Tibial nerve (tissue), 4 donors: ENCODE results near the gene RALGAPB. TPM values are rescaled to one million over a fixed set of nuclear protein-coding genes. Genes with fewer than 3 reads are reported as not detected.
"Not testable (repeated sequence)": the region's sequence is repeated elsewhere in the genome, so short reads cannot be mapped to it uniquely, and the experiment has no call there.

ENCODE experiments used
- DNase-seq, 2 donors: peaks; one replicate each; pipeline ENCODE4 v3.0.0-alpha.2; 2019; ENCODE audit warnings: low spot score in 2 of 2
- H3K27ac ChIP-seq, 4 donors: fragments of 200-600 bp; sonication (generic) in 3 of 4; one replicate each; pipeline ENCODE4 v1.5.1; 2017 to 2019; ENCODE audit warnings: mild to moderate bottlenecking in 1 of 4
- H3K27me3 ChIP-seq, 2 donors: fragments of 200-600 bp; sonication (generic) in 1 of 2; one replicate each; pipeline versions ENCODE4 v1.5.1 to v1.6.0; 2017 to 2019
- H3K36me3 ChIP-seq, 3 donors: fragments of 200-600 bp; sonication (generic); one replicate each; pipeline ENCODE4 v1.5.1; 2018 to 2019
- H3K4me1 ChIP-seq, 4 donors: fragments of 200-600 bp; sonication (generic) in 3 of 4; one replicate each; pipeline ENCODE4 v1.5.1; 2017 to 2019
- H3K4me3 ChIP-seq, 4 donors: fragments of 200-600 bp; sonication (generic) in 3 of 4; one replicate each; pipeline ENCODE4 v1.5.1; 2017 to 2019; ENCODE audit warnings: mild to moderate bottlenecking in 1 of 4, moderate library complexity in 1 of 4
- H3K9me3 ChIP-seq, 4 donors: fragments of 200-600 bp; sonication (generic) in 3 of 4; one replicate each; pipeline ENCODE4 v1.5.1; 2017 to 2019
- EP300 ChIP-seq, 2 donors: sonication (generic); formaldehyde crosslinking; IDR thresholded peaks; one replicate each; pipeline ENCODE4 v1.6.1; 2017; ENCODE audit warnings: antibody characterized with exemption in 2 of 2, mild to moderate bottlenecking in 1 of 2
- POLR2A ChIP-seq, 2 donors: fragments of 450-650 bp; IDR thresholded peaks; one replicate each; pipeline ENCODE4 v1.6.1; 2017; ENCODE audit warnings: antibody characterized with exemption in 2 of 2, mild to moderate bottlenecking in 2 of 2, moderate library complexity in 2 of 2
- WGBS, 2 donors: methylation state at CpG; one replicate each; pipeline ENCODE4 v1.1.5; 2018; 5-methylcytosine and 5-hydroxymethylcytosine counted together
- total RNA-seq, 4 donors: library from RNA; depleted of rRNA; stranded (reverse); fragments of >200 nt; gene quantifications; one replicate each; pipeline ENCODE4 v1.1.0, GENCODE V29; 2016
- TF ChIP-seq, protein P1 (sequence below), 5 experiments: fragments of 200-600 bp in 3 of 5; fragments of 450-650 bp in 2 of 5; sonication (generic) in 3 of 5; IDR thresholded peaks; one replicate each; pipeline ENCODE4 v1.5.1; 2016 to 2019; ENCODE audit warnings: antibody characterized with exemption in 5 of 5, mild to moderate bottlenecking in 3 of 5, moderate library complexity in 2 of 5

RALGAPB gene
- total RNA-seq, 4 donors from 2014 or later: 33.9 to 45.9 (median 44.3) TPM

- WGBS, 2 donors: 81 to 84% methylated on average over 4 to 5 of the region's 5 CpGs
- no peak overlapping the region for H3K27ac ChIP-seq
- no peaks in the 10 kb centered on the region for H3K27me3 ChIP-seq
- H3K36me3 ChIP-seq: peaks cover 3 to 99% (median 23%) of the 10 kb centered on the region in 3 donors
- H3K4me3 ChIP-seq: no peak overlapping the region
- peaks cover 0 to 11% (median 0%) of the 10 kb centered on the region in 4 donors for H3K9me3 ChIP-seq
- TF ChIP-seq EP300 (IDR thresholded peaks at IDR 0.05) (no peak), POLR2A (IDR thresholded peaks at IDR 0.05) (no peak)
- TF ChIP-seq, protein P1, sequence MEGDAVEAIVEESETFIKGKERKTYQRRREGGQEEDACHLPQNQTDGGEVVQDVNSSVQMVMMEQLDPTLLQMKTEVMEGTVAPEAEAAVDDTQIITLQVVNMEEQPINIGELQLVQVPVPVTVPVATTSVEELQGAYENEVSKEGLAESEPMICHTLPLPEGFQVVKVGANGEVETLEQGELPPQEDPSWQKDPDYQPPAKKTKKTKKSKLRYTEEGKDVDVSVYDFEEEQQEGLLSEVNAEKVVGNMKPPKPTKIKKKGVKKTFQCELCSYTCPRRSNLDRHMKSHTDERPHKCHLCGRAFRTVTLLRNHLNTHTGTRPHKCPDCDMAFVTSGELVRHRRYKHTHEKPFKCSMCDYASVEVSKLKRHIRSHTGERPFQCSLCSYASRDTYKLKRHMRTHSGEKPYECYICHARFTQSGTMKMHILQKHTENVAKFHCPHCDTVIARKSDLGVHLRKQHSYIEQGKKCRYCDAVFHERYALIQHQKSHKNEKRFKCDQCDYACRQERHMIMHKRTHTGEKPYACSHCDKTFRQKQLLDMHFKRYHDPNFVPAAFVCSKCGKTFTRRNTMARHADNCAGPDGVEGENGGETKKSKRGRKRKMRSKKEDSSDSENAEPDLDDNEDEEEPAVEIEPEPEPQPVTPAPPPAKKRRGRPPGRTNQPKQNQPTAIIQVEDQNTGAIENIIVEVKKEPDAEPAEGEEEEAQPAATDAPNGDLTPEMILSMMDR (IDR thresholded peaks at IDR 0.05): no peak
- DNase-seq: no peak
- peaks cover 0 to 8% (median 0%) of the 10 kb centered on the region in 4 donors for H3K4me1 ChIP-seq
These were observed 45.0 kb upstream of the RALGAPB start for GRCh38 chr20:38427655-38428023.

DNA sequence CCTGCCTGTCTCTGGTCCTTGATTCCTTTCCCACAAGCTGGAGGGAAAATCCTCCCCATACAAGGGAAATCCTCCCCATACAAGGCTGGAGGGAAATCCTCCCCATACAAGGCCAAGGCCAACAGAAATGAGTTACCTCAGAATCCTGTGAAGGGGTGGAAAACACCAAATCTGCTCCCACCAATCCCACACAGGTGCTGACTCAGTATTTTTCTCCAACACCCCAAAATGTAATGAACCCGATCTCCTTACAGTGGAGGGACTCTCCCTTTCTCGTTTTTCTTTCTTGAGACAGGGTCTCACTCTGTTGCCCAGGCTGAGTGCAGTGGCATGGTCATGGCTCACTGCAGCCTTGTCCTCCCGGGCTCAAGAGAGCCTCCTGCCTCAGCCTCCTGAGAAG, 43.8 kb upstream of the RALGAPB start:
- DNase-seq: no peak
- TF ChIP-seq, protein P1 (IDR thresholded peaks at IDR 0.05): no peak
- TF ChIP-seq POLR2A (IDR thresholded peaks at IDR 0.05) (no peak), EP300 (IDR thresholded peaks at IDR 0.05) (no peak)
- Histone ChIP-seq H3K36me3 (peaks cover 3 to 99% (median 23%) of the 10 kb centered on the region in 3 donors), H3K4me1 (peaks cover 0 to 15% (median under 1%) of the 10 kb centered on the region in 4 donors), H3K4me3 (no peak overlapping the region), H3K9me3 (peaks cover 0 to 11% (median 0%) of the 10 kb centered on the region in 4 donors), H3K27me3 (no peaks in the 10 kb centered on the region), H3K27ac (no peak overlapping the region)
- 93 to 96% methylated on average over 3 of the region's 3 CpGs for WGBS, 2 donors

- peaks cover 0 to 20% (median 3%) of the 10 kb centered on the region in 4 donors for H3K4me1 ChIP-seq
- no peaks in the 10 kb centered on the region for H3K27me3 ChIP-seq
- H3K27ac ChIP-seq: no peak overlapping the region
- TF ChIP-seq, protein P1 (IDR thresholded peaks at IDR 0.05): no peak
- no peak for TF ChIP-seq EP300 (IDR thresholded peaks at IDR 0.05)
- TF ChIP-seq POLR2A (IDR thresholded peaks at IDR 0.05): no peak
- peaks cover 3 to 97% (median 23%) of the 10 kb centered on the region in 3 donors for H3K36me3 ChIP-seq
- DNase-seq: no peak
- WGBS, 2 donors: 82 to 83% methylated on average over 3 of the region's 3 CpGs
- H3K9me3 ChIP-seq: peaks cover 0 to 11% (median 0%) of the 10 kb centered on the region in 4 donors
- H3K4me3 ChIP-seq: no peak overlapping the region
These were observed 43.3 kb upstream of the RALGAPB start for GRCh38 chr20:38429301-38429700.

DNA sequence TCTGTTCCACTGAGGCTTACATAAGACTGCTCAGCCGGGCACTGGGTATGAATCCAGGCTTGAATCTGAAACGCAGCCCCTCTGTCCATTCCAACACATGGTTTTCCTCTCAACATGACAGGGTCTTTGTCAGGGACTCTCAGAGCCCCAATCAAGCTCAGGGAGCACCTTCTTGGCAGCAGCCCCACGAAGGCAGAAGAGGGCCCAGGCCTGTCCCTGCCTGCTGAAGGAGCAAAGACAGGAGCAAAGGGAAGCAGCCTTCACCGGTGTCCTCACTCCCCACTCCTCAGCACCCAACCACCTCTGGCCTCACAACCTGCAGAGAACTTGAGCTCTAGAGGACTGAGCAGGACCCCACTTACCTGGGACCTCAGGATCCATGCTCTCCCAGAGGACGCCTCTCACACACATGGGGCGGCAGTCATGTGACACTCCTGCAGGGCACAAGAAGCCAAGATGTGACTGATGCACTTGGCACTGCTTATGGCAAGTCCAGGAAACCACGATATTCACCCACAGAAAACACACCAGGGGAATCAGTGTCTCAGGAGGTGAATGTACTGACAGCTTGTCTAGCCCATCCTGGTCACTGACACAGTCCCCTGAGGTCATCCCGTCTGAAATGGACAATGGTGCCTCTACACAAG, 41.8 kb upstream of the RALGAPB start:
- Histone ChIP-seq H3K4me1 (peaks cover 0 to 22% (median 4%) of the 10 kb centered on the region in 4 donors), H3K36me3 (peaks cover 3 to 83% (median 14%) of the 10 kb centered on the region in 3 donors)
- DNase-seq: no peak

DNA sequence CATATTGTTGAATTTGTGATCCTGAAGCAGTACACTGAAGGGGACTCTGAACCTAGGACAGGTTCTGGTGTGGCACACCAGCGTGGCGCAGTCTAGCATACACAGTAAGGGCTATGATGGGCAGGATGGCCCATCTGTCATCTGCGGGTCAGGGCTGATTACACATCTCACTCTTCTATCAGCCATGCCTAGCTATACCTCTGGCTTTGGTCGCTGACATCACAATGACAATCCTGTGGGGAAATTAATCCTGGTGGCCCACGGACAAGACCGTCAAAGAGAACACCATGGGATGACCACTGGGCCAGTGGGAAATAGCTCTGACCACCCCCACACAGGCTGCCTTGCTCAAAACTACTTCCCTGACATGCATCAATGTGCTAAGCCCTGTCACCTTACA, 40.4 kb upstream of the RALGAPB start:
- Histone ChIP-seq H3K4me3 (no peak overlapping the region), H3K4me1 (peaks cover 0 to 19% (median 4%) of the 10 kb centered on the region in 4 donors), H3K9me3 (peaks cover 0 to 11% (median 0%) of the 10 kb centered on the region in 4 donors), H3K27ac (no peak overlapping the region), H3K36me3 (peaks cover 3 to 70% (median 5%) of the 10 kb centered on the region in 3 donors), H3K27me3 (no peaks in the 10 kb centered on the region)
- 95 to 96% methylated on average over 6 of the region's 6 CpGs for WGBS, 2 donors
- TF ChIP-seq, protein P1 (IDR thresholded peaks at IDR 0.05): no peak
- no peak for TF ChIP-seq POLR2A (IDR thresholded peaks at IDR 0.05)
- TF ChIP-seq EP300 (IDR thresholded peaks at IDR 0.05): no peak
- no peak for DNase-seq

More for the DNA sequence above, 41.8 kb upstream of the RALGAPB start:
- Histone ChIP-seq H3K4me3 (no peak overlapping the region), H3K9me3 (peaks cover 0 to 11% (median 0%) of the 10 kb centered on the region in 4 donors), H3K27me3 (no peaks in the 10 kb centered on the region), H3K27ac (no peak overlapping the region)
- WGBS, 2 donors: 86% methylated on average over 8 of the region's 8 CpGs
- TF ChIP-seq, protein P1 (IDR thresholded peaks at IDR 0.05): no peak
- TF ChIP-seq EP300 (IDR thresholded peaks at IDR 0.05): no peak
- TF ChIP-seq POLR2A (IDR thresholded peaks at IDR 0.05): no peak

- not testable (repeated sequence) for H3K27ac ChIP-seq, H3K4me3 ChIP-seq, DNase-seq, H3K27me3 ChIP-seq
- Histone ChIP-seq H3K9me3 (peaks cover 0 to 11% (median 0%) of the 10 kb centered on the region in 4 donors), H3K36me3 (peaks cover 3 to 64% (median 5%) of the 10 kb centered on the region in 3 donors), H3K4me1 (peaks cover 0 to 18% (median 4%) of the 10 kb centered on the region in 4 donors)
- WGBS, 2 donors: 95% methylated on average over 5 of the region's 5 CpGs
These were observed 39.8 kb upstream of the RALGAPB start for GRCh38 chr20:38432870-38433269.
